HFF-Myc (cell line): ENCODE data around the gene STK4.
A peak's percentile ranks its signal among the peaks of the same experiment; 100 is the strongest.

Source experiments
- DNase-seq: peaks from one replicate; pipeline ENCODE4 v3.0.0-alpha.2; 2011; ENCODE audit warnings: low read depth; ENCODE audit errors: extremely low read depth
- H3K4me3 ChIP-seq: replicated peaks from 2 replicates; pipeline ENCODE4 v1.5.1; 2011; ENCODE audit warnings: low read depth, mild to moderate bottlenecking, control low read depth, low read length
- CTCF ChIP-seq: IDR thresholded peaks from 2 replicates; pipeline ENCODE4 v1.5.1; 2012; ENCODE audit warnings: mild to moderate bottlenecking, low read depth, low read length, control low read depth; ENCODE audit errors: missing control alignments

Gene STK4

DNA sequence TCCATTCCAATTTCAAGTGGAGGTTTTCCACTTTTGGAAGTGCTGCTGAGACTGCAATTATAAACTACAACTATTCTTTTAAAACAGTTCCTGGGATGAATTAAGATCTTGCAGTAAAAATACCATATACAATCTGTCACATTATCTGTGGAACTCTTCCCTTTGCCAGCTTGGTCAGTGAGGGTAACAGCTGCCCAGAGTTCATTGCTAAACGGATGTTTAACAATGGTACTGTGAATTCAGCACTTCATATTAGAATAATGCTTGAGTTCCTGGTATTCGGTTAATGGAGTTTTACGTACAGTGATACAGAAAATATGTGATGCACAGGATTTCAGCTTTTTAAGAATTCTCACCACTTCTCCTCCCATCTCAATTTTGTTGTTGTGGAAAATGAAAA is 83.1 kb downstream of the STK4 start:
- no peak for DNase-seq
- TF ChIP-seq CTCF = no peak
- H3K4me3 ChIP-seq = no peak overlapping the region

- DNase-seq = no peak
- H3K4me3 ChIP-seq = no peak overlapping the region
- no peak for TF ChIP-seq CTCF
These were observed 83.7 kb downstream of the STK4 start for GRCh38 chr20:45049904-45050471.

GRCh38 chr20:45051204-45052060 is 85.1 kb downstream of the STK4 start:
- no peak for DNase-seq
- no peak overlapping the region for H3K4me3 ChIP-seq
- TF ChIP-seq CTCF = no peak

DNA sequence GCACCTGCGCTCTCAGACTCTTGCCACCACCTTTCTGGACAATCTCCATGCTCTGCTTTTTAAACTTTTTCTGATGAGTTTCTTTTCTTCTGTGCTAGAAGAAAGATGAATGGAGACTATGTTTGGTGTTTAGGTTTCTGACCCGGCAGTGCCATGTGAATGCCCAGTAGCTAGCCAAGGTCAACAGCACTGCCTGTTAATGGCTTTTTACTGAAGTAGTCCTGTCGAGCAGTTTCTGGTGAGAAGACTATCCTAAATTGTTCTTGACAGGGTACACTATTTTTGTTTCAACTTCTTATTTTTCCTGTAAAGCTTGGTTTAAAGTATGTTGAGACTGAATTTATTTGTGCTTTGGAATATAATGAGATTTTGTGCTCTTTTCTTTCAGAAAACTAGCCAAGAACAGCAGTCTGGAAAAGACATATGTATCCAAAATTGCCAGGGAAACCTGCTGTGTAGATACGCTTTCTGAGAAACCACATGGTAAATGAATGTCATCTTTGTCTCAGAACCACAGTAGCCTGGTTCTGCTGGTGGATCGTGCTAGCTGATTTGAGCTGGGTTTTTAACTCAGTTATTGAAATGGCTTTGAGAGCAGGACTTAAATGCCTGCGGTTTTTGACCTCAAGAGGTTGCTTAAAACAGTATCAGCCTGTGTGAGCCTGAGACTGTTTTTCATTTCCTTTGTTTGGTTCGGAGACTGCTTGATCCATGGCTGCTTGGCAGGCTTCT is 86.6 kb downstream of the STK4 start:
- TF ChIP-seq CTCF = no peak
- no peak overlapping the region for H3K4me3 ChIP-seq
- DNase-seq = peak; percentile 47

- H3K4me3 ChIP-seq = no peak overlapping the region
These were observed 87.4 kb downstream of the STK4 start for GRCh38 chr20:45053430-45054351.

More at GRCh38 chr20:45053430-45054351, 87.4 kb downstream of the STK4 start:
- TF ChIP-seq CTCF = no peak
- DNase-seq = no peak
